ENCODE measurements around the gene FBXW7.

The FBXW7 gene

DNA sequence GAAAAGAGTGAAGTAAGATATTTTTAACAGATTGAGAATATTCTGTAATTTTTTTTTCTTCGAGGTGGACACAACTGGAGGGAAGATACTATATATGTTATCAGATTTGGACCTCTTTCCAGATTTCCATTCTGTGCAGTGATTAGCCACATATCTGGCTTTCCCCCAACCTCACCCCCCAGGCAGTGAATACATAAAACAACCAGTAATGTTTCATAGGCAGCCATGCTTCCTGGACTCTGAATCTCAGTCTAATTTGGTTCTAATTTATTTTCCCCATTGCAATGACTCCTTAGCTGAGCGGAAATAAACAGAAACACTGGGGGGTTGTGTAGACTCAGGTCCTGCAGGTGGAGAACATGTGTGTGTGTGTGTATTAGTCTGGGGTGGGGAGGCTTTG, 226.5 kb downstream of the FBXW7 start:
- H3F3A ChIP-seq (ENCODE audit: low read depth), result no peaks in the 10 kb centered on the region
- no peaks in the 10 kb centered on the region for H3K79me2 ChIP-seq (ENCODE audit: insufficient read depth, low read length)
- H3K9ac ChIP-seq (ENCODE audit: low read depth, low read length, poor library complexity, severe bottlenecking), result no peak overlapping the region
- no peaks in the 10 kb centered on the region for H3K36me3 ChIP-seq (ENCODE audit: insufficient read depth, low read length)
- no peaks in the 10 kb centered on the region for H3K27me3 ChIP-seq (ENCODE audit: insufficient read depth, low read length, poor library complexity, severe bottlenecking)
- H4K20me1 ChIP-seq (ENCODE audit: insufficient read depth, low read length, poor library complexity, severe bottlenecking), result no peaks in the 10 kb centered on the region
- no peaks in the 10 kb centered on the region for H3K9me2 ChIP-seq (replicated peaks; ENCODE audit: low read depth, low read length)
- TF ChIP-seq, protein P1, sequence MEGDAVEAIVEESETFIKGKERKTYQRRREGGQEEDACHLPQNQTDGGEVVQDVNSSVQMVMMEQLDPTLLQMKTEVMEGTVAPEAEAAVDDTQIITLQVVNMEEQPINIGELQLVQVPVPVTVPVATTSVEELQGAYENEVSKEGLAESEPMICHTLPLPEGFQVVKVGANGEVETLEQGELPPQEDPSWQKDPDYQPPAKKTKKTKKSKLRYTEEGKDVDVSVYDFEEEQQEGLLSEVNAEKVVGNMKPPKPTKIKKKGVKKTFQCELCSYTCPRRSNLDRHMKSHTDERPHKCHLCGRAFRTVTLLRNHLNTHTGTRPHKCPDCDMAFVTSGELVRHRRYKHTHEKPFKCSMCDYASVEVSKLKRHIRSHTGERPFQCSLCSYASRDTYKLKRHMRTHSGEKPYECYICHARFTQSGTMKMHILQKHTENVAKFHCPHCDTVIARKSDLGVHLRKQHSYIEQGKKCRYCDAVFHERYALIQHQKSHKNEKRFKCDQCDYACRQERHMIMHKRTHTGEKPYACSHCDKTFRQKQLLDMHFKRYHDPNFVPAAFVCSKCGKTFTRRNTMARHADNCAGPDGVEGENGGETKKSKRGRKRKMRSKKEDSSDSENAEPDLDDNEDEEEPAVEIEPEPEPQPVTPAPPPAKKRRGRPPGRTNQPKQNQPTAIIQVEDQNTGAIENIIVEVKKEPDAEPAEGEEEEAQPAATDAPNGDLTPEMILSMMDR (conservative IDR thresholded peaks at IDR 0.05; ENCODE audit: low read length), result no peak
- no peak for TF ChIP-seq EZH2phosphoT487 (IDR thresholded peaks at IDR 0.05; ENCODE audit: borderline replicate concordance)
- no peak overlapping the region for H2AFZ ChIP-seq (ENCODE audit: low read length)
- H3K4me2 ChIP-seq (ENCODE audit: low read depth, low read length, poor library complexity, severe bottlenecking), result no peak overlapping the region
- peaks cover 8% of the 10 kb centered on the region for H3K4me1 ChIP-seq (ENCODE audit: insufficient read depth, low read length, poor library complexity, severe bottlenecking)
- no peak overlapping the region for H3K4me3 ChIP-seq (ENCODE audit: low read length, poor library complexity, severe bottlenecking)
- no peaks in the 10 kb centered on the region for H3K9me3 ChIP-seq (ENCODE audit: insufficient read depth, low read depth, low read length)

DNA sequence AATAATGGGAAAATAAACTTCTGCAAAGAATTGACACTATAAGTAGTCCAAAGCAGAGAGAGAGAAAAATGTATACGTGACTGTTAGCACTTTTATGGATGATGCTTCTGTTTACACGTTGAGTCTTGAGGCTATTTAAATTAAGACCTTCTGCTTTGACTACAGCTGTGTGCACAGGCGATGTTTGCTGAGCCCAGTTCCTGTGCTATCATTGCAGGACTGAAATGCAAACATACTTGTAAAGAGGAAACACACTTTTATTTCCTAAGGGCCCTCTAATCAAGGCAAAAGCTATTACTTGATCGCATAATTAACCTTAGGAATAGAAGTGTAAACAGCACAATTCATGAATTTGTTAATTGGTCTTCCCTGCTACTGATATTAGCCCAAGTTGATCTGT, 226.9 kb downstream of the FBXW7 start:
- H3K9me2 ChIP-seq (replicated peaks; ENCODE audit: low read depth, low read length), result no peaks in the 10 kb centered on the region
- H3K4me2 ChIP-seq (ENCODE audit: low read depth, low read length, poor library complexity, severe bottlenecking), result no peak overlapping the region
- H4K20me1 ChIP-seq (ENCODE audit: insufficient read depth, low read length, poor library complexity, severe bottlenecking), result no peaks in the 10 kb centered on the region
- peaks cover 8% of the 10 kb centered on the region for H3K4me1 ChIP-seq (ENCODE audit: insufficient read depth, low read length, poor library complexity, severe bottlenecking)
- H3K9me3 ChIP-seq (ENCODE audit: insufficient read depth, low read depth, low read length), result no peaks in the 10 kb centered on the region
- no peaks in the 10 kb centered on the region for H3K36me3 ChIP-seq (ENCODE audit: insufficient read depth, low read length)
- H3F3A ChIP-seq (ENCODE audit: low read depth), result no peaks in the 10 kb centered on the region
- no peak for TF ChIP-seq EZH2phosphoT487 (IDR thresholded peaks at IDR 0.05; ENCODE audit: borderline replicate concordance)
- TF ChIP-seq, protein P1 (conservative IDR thresholded peaks at IDR 0.05; ENCODE audit: low read length), result no peak
- no peak overlapping the region for H2AFZ ChIP-seq (ENCODE audit: low read length)
- H3K9ac ChIP-seq (ENCODE audit: low read depth, low read length, poor library complexity, severe bottlenecking), result no peak overlapping the region
- H3K27me3 ChIP-seq (ENCODE audit: insufficient read depth, low read length, poor library complexity, severe bottlenecking), result no peaks in the 10 kb centered on the region
- H3K79me2 ChIP-seq (ENCODE audit: insufficient read depth, low read length), result no peaks in the 10 kb centered on the region
- no peak overlapping the region for H3K4me3 ChIP-seq (ENCODE audit: low read length, poor library complexity, severe bottlenecking)

DNA sequence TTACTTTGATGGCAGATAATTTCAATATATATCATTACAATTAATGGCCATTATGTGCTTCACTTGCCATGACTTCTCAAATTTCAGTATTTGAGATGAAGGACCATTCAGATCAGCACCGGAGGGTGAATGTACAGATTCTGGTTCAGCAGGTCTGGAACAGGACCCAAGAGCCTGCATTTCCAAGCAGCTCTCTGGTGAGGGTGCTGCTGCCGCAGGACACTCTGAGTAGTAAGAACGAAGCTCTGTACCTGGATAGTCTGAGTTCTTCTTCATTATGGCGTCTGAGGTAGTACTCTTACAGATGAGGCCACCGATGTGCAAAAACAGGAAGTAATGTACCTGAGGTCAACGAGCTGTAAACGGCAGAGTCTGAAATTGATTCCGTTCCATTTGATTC, 228.2 kb downstream of the FBXW7 start:
- peaks cover 8% of the 10 kb centered on the region for H3K4me1 ChIP-seq (ENCODE audit: insufficient read depth, low read length, poor library complexity, severe bottlenecking)
- H3K36me3 ChIP-seq (ENCODE audit: insufficient read depth, low read length), result no peaks in the 10 kb centered on the region
- TF ChIP-seq, protein P1 (conservative IDR thresholded peaks at IDR 0.05; ENCODE audit: low read length), result no peak
- no peak for TF ChIP-seq EZH2phosphoT487 (IDR thresholded peaks at IDR 0.05; ENCODE audit: borderline replicate concordance)
- H3K9ac ChIP-seq (ENCODE audit: low read depth, low read length, poor library complexity, severe bottlenecking), result no peak overlapping the region
- no peaks in the 10 kb centered on the region for H4K20me1 ChIP-seq (ENCODE audit: insufficient read depth, low read length, poor library complexity, severe bottlenecking)
- H3K27me3 ChIP-seq (ENCODE audit: insufficient read depth, low read length, poor library complexity, severe bottlenecking), result no peaks in the 10 kb centered on the region
- H3K4me2 ChIP-seq (ENCODE audit: low read depth, low read length, poor library complexity, severe bottlenecking), result no peak overlapping the region
- H3K79me2 ChIP-seq (ENCODE audit: insufficient read depth, low read length), result no peaks in the 10 kb centered on the region
- H3K4me3 ChIP-seq (ENCODE audit: low read length, poor library complexity, severe bottlenecking), result no peak overlapping the region
- H3F3A ChIP-seq (ENCODE audit: low read depth), result no peaks in the 10 kb centered on the region
- H3K9me3 ChIP-seq (ENCODE audit: insufficient read depth, low read depth, low read length), result no peaks in the 10 kb centered on the region
- H3K9me2 ChIP-seq (replicated peaks; ENCODE audit: low read depth, low read length), result no peaks in the 10 kb centered on the region
- no peak overlapping the region for H2AFZ ChIP-seq (ENCODE audit: low read length)

All from Loucy (cell line).